Sciatic nerve (tissue), 2 donors: Measurements from ENCODE around the gene CHRNB1. TPM values are rescaled to one million over a fixed set of nuclear protein-coding genes. Genes with fewer than 3 reads are reported as not detected.

Source experiments
- ATAC-seq: fragments of 200-7000 bp; cut with Tn5 transposase; one replicate; pipeline ENCODE4 v1.9.1; 2020; ENCODE audit warnings: mild to moderate bottlenecking, moderate library complexity
- DNase-seq: peaks from one replicate; pipeline ENCODE4 v3.0.0-alpha.2; 2020; ENCODE audit warnings: low spot score
- intact Hi-C: fragments of 100-400 bp; cut with DNase I; formaldehyde crosslinking; loops from one replicate; pipeline ENCODE4 v1.14.2; 2022
- total RNA-seq: library from RNA; stranded (reverse); fragmentation: NEBNext Ultra II Directional; extraction: Animal tissue kit (Norgen Biotek cat#: 25700); gene quantifications from one replicate; pipeline ENCODE4 v1.2.1, GENCODE V29; 2021
- donor health status: DM: no; HTN: no; CAD: no.
- donor health status: DM: no; HTN: no; CAD: no.

CHRNB1 gene
- total RNA-seq, 1 donor from 2014 or later = 6.3 TPM

DNA sequence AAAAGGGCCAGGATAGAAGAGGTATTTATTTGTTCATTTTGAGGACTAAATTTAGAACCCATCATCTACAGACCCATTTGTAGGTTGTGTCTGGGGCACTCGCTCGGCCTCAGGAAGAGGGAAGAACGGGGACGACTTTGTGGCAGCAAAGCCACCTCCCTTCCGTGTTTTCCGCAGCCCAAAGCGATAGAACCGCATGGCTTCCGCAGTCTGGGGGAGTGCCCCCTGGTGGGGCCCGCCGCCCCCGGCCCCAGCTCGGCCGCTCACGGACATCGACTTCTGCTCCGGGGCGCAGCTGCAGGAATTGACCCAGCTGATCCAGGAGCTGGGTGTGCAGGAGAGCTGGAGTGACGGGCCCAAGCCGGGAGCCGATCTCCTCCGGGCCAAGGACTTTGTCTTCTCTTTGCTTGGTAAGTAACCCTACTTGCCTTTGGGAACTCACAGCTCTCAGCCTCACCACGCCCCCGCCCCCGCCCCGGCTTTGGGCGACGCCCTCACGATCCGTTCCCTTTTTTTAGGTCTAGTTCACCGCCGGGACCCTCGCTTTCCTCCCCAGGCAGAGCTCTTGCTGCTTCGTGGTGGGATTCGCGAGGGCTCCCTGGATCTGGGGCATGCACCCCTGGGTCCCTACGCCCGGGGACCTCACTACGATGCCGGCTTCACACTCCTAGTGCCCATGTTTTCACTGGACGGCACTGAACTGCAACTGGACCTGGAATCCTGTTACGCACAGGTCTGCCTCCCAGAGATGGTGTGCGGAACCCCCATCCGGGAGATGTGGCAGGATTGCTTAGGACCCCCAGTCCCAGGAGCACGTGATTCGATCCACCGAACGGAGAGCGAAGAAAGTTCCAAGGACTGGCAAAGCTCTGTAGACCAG lies 8.9 kb upstream of the CHRNB1 start:
- DNase-seq = no peak
- ATAC-seq = peak; percentile 15
- intact Hi-C loops = no loop called here

DNA sequence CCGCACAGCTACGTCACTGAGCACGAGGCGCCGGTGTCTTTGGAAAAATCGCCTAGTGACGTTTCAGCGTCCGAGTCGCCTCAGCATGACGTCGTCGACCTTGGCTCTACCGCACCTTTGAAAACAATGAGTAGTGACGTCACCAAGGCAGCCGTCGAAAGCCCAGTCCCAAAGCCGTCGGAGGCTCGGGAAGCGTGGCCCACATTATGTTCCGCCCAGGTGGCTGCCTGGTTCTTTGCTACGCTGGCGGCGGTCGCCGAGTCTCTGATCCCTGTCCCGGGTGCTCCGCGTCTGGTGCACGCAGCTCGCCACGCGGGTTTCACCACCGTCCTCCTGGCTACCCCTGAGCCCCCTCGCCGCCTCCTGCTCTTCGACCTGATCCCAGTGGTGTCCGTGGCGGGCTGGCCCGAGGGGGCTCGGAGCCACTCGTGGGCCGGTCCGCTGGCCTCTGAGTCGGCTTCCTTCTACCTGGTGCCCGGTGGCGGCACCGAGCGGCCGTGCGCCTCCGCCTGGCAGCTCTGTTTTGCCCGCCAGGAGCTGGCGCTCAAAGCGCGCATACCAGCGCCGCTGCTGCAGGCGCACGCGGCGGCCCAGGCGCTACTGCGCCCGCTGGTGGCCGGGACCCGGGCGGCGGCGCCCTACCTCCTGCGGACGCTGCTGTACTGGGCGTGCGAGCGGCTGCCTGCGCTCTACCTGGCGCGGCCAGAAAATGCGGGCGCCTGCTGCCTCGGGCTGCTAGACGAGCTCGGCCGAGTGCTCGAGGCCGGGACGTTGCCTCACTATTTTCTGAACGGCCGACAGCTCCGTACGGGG lies 8.1 kb upstream of the CHRNB1 start:
- ATAC-seq = peak; percentile 55
- intact Hi-C loops = no loop called here
- DNase-seq = peak; percentile 83

DNA sequence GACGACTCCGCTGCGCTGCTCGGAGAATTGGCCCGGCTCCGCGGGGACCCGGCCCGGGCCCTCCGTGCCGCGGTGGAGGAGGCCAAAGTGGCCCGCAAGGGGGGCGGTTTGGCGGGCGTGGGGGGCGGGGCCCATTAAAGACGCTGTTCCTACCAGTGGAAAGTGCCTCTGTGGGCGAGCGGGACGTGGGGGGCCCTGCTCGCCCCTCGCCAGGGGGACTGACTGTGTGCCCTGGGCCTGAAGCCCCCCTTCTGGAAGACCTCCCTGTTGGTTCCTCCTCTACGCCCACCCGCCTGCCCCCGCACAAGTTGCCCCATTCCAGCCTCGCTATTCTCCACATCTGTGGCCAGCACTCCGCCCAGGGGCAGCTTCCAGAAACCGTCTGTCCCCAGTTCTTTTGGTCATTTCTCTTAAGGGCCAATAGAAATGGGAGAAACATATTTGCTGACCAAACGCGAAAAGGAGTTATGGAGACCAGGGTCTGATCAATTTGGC lies 7.4 kb upstream of the CHRNB1 start:
- no peak for ATAC-seq
- intact Hi-C loops = no loop called here

DNA sequence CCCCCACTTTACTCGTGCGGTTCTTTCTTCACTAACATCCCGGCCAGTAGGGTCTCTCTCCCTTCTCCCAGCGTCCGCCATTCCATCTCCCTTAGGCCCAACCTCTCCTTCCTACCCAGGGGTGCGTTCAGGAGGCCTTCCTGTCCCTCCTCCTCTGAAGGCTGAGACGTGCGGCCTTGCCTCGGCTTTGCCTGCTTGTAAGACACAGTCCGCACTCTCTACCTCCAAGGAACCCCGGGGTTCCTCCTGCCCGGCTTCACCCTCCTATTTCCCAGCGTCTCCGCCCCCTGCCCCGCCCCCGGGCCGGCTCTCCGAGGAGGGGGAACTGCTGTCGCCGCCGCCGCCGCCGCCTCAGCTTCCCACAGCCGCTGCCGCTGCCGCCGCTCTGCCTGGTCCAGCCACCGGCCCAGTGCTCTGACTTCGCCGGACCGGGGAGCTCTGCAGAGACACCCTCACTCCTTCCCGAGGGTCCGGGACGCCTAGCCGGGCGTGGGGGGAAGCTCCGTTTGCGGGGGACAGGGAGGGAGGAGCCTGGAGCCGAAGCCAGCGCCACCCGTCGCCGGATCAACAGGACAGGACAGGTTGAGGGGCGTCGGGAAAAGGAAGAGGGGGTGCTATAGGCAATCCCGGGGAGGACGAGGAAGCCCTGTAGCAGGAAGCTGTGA lies 6.8 kb upstream of the CHRNB1 start:
- peak; percentile 86 for DNase-seq
- ATAC-seq = peak; percentile 21
- intact Hi-C loops = no loop called here

More for the DNA sequence above, 7.4 kb upstream of the CHRNB1 start:
- DNase-seq = no peak

DNA sequence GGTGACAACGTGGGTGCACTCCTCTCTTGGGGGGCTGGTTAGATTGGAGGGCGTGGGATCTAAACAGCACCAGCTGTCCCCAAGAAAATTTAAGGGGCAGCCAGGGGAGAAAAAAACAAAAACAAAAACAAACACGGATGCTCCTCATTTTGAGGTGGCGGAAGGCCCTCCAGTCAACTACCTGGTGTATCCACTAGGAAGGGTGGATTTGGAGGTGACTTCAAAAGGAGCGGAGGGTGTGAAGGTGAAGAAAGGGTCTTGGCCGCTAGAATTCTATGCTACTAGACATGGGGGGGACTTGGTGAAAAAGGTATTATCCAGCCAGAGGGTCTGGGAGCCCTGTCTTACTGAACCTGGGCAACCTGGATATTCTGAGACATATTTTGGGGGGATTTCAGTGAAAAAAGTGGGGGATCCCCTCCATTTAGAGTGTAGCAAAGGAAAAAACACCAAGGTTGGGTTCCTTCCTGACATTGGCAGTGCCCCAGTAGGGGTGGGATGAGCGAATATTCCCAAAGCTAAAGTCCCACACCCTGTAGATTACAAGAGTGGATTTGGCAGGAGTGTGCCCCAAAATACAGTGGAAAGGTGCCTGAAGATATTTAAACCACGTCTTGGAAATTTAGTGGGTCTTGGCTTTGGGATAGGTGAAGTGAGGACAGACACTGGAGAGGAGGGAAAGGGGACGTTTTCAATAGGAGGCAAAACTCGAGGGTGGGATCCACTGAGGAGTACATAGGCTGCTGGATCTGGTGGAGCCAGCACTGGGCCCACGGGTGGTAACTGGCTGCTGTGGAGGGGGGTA lies 6.0 kb upstream of the CHRNB1 start:
- ATAC-seq = no peak
- intact Hi-C loops = no loop called here
- DNase-seq = no peak

DNA sequence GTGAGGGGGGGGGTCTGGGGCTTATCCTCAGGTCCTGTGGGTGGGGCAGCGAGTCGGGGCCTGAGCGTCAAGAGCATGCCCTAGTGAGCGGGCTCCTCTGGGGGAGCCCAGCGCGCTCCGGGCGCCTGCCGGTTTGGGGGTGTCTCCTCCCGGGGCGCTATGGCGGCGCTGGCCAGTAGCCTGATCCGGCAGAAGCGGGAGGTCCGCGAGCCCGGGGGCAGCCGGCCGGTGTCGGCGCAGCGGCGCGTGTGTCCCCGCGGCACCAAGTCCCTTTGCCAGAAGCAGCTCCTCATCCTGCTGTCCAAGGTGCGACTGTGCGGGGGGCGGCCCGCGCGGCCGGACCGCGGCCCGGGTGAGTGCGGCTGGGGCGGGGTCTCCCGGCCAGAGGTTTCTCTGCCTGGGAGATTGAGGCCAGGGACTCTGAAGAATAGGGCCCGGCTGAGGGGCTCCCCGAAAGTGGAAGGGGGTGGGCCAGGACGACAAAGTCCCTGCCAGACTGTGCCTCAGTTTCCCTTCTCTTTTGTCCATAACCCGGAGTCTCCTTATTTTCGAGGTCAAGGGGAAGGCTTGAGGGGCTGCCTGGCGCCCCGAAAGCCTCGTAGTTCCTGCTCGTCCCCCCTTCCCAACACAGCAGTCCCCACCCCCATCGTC lies 5.3 kb upstream of the CHRNB1 start, which contains the start of gene FGF11:
TSS of gene FGF11 (plus strand) at position 51 of the 651 bp plus-strand sequence. CDS start at position 160, 109 bp downstream.
- ATAC-seq (no peak), DNase-seq (no peak)
- intact Hi-C loops = no loop called here

DNA sequence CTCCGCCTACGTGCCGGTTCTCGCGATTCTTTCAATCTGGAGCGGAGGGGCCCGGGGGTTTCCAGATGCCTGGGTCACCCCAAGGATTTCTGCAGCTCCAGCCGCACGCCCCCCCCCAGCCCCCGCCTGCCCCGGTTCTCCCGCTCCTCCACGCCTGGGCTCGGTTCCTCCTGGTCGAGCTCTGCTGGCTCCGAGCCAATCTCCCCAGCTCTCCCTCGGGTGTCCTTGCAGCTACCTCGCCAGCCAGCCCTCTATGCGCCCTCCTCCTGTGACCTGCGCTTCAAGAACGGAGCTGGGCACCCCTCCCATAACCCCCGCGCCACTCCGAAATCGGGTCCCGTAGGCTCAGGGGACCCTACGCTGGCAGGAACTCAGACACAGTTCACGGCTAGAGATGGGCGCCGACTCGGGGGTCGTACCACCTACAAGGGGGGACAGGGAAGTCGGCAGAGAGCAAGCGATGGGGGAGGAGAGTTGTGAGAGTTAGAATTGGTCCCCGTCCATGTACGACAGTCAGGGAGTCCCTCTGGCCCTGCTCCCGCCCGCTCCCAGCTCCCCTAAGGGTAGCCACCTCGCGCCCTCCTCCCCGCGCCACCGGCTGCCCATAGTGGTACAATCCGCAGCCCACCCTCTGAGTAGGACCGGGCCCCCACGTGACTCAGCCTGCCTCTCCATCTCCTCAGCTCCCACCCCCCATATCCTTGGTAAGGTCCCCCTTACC lies 4.6 kb upstream of the CHRNB1 start:
- intact Hi-C loops = no loop called here
- ATAC-seq = no peak
- peak; percentile 79 for DNase-seq

DNA sequence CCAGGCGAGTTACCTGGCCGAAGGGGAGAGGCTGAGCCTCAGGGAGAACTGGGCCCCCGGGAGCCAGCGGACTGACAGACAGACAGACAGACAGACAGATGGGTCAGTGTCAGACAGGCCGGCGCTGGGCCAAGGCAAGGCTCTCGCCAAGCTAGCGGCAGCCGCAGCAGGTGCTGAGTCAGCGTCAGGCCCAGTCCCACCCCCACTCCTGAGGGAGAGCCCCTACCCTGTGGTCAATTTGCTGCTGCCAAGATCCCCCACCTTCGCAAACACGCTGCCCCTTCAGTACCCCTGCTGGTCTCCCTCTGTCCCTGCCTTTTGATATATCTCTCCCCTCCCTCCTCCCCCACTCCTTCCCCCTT lies 4.0 kb upstream of the CHRNB1 start:
- no peak for DNase-seq
- ATAC-seq = no peak
- intact Hi-C loops = no loop called here

DNA sequence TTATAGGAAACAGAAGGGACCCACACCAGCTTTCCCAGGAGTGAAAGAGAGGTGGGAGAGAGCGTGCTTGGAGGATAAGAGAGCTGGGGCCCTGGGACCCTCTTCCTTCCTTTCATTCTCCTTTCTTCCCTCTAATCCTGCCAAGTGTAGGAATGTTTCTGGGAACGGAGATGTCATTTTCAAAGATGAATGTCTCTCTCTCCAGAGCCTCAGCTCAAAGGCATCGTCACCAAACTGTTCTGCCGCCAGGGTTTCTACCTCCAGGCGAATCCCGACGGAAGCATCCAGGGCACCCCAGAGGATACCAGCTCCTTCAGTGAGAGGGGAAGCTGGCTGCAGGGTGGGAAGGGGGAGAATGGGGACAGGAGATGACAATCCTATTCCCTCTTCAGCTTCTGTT lies 3.6 kb upstream of the CHRNB1 start:
- intact Hi-C loops = no loop called here

DNA sequence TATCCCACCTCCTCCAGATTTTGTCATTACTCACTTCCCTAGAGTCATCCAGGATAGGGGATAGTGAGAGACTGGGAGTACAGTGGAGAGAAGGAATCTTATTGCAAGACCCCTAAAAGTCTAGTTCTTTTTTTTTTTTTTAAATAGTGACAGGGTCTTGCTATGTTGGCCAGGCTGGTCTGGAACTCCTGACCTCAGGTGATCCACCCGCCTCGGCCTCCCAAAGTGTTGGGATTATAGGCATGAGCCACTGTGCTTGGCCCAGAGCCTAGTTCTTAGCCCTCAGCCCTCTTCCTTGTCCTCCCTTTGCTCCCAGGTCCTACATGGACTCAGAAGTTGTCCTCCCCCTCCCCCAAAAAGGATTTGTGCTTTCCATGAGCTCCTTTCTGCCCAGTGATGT lies 2.7 kb upstream of the CHRNB1 start:
- intact Hi-C loops = no loop called here
- DNase-seq = no peak
- ATAC-seq = no peak

More for the DNA sequence above, 3.6 kb upstream of the CHRNB1 start:
- DNase-seq = no peak
- no peak for ATAC-seq

DNA sequence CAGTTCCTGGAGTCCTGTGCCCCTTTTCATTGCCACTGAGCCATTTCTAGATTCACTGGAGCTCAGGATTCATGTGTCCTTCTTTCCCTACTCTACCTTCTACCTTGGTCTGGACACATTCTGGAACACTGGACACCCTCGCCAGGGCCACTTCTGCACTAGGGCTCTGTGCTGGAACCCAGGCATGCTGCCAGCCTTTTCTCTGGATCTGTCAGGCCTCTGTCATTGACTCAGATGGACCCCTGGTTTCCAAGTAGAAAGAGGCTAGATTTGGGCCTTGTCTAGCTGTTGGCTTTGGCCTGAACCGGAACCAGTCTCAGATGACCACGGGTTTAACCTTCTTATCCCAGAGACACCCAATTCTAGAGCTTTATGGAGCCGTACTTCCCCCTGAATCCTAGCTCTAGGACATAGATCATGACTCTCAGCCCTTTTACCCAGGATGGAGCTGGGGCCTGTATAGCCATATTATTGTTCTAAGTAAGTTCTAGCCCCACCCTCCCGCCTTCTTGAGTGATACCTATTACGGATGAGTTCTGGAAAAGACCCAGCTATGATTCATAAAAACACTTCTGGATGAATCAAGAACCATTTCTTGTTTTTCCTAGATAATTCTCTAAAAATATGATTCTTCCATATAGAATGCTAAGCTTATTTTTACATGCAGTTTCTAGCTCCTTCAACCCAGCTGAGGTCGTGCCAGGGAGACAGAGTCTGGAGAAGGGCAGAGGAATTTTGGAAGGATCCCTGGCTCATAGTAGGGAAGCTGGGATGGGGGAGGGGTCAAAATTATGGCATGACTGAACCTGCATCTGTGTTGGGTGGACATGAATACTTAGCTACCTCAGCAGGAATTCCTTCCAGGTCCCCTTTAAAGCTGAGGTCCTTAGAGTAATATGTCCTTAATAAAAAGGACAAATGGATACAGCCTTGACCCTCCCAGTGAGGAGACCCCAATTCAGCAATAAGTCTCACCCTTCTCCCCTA lies 1.1 kb upstream of the CHRNB1 start:
- no peak for DNase-seq
- ATAC-seq = no peak
- intact Hi-C loops = no loop called here

DNA sequence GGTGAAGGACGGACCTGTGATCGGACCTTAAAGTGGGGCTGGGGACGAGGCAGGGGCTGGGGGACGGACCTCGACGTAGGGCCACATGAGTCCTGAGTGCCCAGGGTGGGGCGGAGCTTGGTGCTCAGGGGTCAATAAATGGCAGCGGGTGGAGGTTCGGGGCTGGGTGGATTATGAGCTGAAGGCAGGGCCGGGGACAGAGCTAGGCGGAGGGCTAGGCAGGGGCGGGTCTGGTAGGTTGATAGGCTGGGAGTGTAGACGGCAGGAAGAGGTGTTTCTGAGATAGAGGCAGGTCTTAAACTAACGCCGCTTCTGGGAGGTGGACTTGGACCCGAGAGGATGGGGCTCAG lies 733 bp downstream of the CHRNB1 start:
- peak; percentile 54 for ATAC-seq
- intact Hi-C loops = no loop called here
- DNase-seq = no peak

DNA sequence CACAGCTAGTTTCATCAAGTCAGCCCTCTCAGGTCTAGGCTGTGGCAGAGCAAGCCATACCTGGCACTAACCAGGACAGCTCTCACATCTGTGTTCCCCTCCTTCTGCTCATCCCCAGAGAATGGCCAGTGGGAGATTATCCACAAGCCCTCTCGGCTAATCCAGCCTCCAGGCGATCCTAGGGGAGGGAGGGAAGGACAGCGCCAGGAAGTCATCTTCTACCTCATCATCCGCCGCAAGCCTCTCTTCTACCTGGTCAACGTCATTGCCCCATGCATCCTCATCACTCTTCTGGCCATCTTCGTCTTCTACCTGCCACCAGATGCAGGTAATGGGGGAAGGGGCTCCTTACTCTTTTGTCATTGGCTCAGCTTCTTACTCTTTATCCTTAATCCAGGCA lies 3.6 kb downstream of the CHRNB1 start:
- intact Hi-C loops = no loop called here
- ATAC-seq (no peak), DNase-seq (no peak)

DNA sequence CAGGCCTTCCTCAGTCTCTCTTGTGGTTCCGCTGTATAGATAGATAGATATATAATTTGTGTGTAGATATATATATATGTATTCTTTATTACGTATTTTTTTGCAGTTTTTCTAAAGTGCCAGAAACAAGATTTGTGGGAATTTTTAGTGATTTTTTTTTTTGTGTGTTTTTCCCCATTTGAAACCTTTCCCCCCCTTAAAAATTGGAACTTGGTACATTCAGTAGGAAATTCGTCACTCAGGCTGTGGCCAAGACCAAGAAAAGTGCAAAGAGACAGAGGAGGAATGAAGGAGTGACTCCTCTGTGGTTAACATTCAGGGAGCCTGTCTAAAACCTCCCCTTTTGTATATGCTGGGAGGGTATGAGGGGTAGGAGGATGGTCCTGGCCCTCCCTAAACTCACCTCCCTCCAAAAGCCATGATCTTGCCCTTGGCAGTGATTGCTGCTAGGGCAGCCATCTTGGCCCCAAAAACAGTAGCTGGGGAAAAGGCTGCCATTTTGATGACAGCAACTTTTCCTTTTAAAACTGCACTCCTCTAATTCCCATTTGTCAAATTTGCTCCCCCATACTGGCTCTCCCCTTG lies 15.2 kb downstream of the CHRNB1 start:
- DNase-seq (no peak), ATAC-seq (no peak)
- intact Hi-C loops = no loop called here

DNA sequence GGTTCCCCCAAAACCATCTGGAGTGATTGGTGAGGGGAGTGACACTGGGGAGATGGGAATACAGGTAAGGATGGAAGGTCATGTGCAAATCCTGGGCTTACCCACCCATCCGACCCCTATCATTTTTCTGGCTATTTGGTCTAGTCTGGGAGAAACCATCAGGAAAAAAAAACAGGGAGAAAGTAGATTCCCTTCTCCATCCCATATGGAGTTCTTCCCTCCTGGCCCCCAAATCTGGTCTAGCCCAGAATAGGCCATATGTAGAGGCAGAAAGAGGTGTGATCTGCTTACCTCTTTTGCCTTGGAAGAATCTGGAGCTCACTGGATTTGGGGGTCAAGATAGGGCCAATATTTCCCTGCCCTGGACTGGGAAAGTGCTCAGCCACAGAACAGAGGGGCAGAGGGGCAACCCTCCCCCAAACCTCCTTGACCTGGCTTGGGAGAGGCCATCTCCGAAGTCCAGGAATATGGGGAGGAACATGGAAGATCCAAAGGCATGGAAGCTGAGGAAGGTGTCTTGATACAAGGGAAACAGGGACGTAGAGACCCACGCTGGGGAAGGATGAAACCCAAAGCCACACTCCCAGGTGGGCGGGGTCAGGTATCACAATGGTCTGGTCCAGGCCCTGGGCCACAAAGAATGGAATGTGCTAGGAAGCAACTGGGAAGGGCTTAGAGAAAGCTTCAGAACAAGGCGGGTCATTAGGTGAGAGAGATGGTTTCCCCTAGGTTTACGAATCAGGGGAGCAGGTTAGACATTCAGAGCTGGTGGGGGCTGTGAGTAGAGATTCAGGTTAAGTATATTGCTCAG lies 16.2 kb downstream of the CHRNB1 start:
- intact Hi-C loops = no loop called here
- no peak for DNase-seq
- peak; percentile 9 for ATAC-seq
